Stimulated activated CD8-positive, alpha-beta memory T cell treated with anti-CD3 and anti-CD28 coated beads, Interleukin-12 subunit alpha, Interleukin-12 subunit beta, amount 100 ng/mL, for 1 hour (primary cell): ENCODE data around the gene CNDP2.
"Not testable (repeated sequence)": the region's sequence is repeated elsewhere in the genome, so short reads cannot be mapped to it uniquely, and the experiment has no call there.

ENCODE experiments used
- DNase-seq: peaks from one replicate; pipeline ENCODE4 v3.0.0-alpha.2; 2020; ENCODE audit warnings: low read depth

CNDP2 gene

GRCh38 chr18:74500372-74500771, 4.2 kb downstream of the CNDP2 start:
- DNase-seq: no peak

- not testable (repeated sequence) for DNase-seq
Observed at GRCh38 chr18:74500774-74501173, 4.6 kb downstream of the CNDP2 start.

GRCh38 chr18:74501386-74501785, 5.2 kb downstream of the CNDP2 start:
- DNase-seq: no peak

- no peak for DNase-seq
Observed at GRCh38 chr18:74503137-74503536, 7.0 kb downstream of the CNDP2 start.

- DNase-seq: no peak
Observed at GRCh38 chr18:74505776-74506175, 9.6 kb downstream of the CNDP2 start.

GRCh38 chr18:74506448-74507084, 10.4 kb downstream of the CNDP2 start:
- DNase-seq: no peak

GRCh38 chr18:74507097-74507881, 11.1 kb downstream of the CNDP2 start:
- no peak for DNase-seq

GRCh38 chr18:74507927-74508326, 11.8 kb downstream of the CNDP2 start:
- DNase-seq: no peak

- no peak for DNase-seq
Observed at GRCh38 chr18:74508366-74508765, 12.2 kb downstream of the CNDP2 start.

GRCh38 chr18:74508821-74509225, 12.7 kb downstream of the CNDP2 start:
- DNase-seq: no peak

GRCh38 chr18:74509856-74510769, 13.9 kb downstream of the CNDP2 start:
- no peak for DNase-seq

- no peak for DNase-seq
Observed at GRCh38 chr18:74510770-74511095, 14.6 kb downstream of the CNDP2 start.

- no peak for DNase-seq
Observed at GRCh38 chr18:74511823-74512222, 15.7 kb downstream of the CNDP2 start.

GRCh38 chr18:74512321-74513053, 16.3 kb downstream of the CNDP2 start:
- DNase-seq: no peak

GRCh38 chr18:74513149-74513882, 17.2 kb downstream of the CNDP2 start:
- no peak for DNase-seq

GRCh38 chr18:74513883-74514205, 17.7 kb downstream of the CNDP2 start:
- DNase-seq: no peak

GRCh38 chr18:74514860-74515495, 18.8 kb downstream of the CNDP2 start:
- DNase-seq: no peak

GRCh38 chr18:74515620-74516231, 19.6 kb downstream of the CNDP2 start:
- no peak for DNase-seq

- DNase-seq: no peak
Observed at GRCh38 chr18:74516271-74517235, 20.4 kb downstream of the CNDP2 start.
